ENCODE data around the gene PCDHA7.
"Not testable (repeated sequence)": the region's sequence is repeated elsewhere in the genome, so short reads cannot be mapped to it uniquely, and the experiment has no call there.

Gene PCDHA7, protein sequence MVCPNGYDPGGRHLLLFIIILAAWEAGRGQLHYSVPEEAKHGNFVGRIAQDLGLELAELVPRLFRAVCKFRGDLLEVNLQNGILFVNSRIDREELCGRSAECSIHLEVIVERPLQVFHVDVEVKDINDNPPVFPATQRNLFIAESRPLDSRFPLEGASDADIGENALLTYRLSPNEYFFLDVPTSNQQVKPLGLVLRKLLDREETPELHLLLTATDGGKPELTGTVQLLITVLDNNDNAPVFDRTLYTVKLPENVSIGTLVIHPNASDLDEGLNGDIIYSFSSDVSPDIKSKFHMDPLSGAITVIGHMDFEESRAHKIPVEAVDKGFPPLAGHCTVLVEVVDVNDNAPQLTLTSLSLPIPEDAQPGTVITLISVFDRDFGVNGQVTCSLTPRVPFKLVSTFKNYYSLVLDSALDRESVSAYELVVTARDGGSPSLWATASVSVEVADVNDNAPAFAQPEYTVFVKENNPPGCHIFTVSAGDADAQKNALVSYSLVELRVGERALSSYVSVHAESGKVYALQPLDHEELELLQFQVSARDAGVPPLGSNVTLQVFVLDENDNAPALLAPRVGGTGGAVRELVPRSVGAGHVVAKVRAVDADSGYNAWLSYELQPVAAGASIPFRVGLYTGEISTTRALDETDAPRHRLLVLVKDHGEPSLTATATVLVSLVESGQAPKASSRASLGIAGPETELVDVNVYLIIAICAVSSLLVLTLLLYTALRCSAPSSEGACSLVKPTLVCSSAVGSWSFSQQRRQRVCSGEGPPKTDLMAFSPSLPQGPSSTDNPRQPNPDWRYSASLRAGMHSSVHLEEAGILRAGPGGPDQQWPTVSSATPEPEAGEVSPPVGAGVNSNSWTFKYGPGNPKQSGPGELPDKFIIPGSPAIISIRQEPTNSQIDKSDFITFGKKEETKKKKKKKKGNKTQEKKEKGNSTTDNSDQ

DNA sequence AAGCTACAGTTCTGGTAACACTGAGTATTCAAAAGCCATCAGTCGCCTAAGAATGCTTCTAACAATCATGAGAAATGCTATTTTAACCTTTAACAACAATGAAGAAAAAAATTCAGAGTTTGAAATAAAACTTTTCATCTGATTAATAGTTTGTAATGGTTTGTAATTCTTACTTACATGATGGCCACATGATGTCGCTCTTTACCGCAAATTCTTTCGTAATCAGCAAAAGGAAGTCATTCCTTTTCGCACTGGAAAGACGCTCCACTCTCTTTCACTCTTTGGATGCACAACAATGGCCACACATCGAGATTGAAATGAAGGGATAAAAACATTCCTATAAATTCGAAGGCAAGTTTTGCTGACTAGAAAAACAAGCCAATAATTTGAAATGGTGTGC is at the start of gene PCDHA7:
TSS of gene PCDHA7 (plus strand) at position 277 of the 400 bp plus-strand sequence. CDS start at position 392, 115 bp downstream.
- DNase-seq, result peak in 1 of 2 experiments; percentile 3
- no peak for TF ChIP-seq POLR2A (IDR thresholded peaks at IDR 0.05; ENCODE audit: low read length)
- TF ChIP-seq GATA1 (IDR thresholded peaks at IDR 0.05; ENCODE audit: low read depth, low read length), result no peak

- TF ChIP-seq POLR2A (IDR thresholded peaks at IDR 0.05; ENCODE audit: low read length) (no peak), GATA1 (IDR thresholded peaks at IDR 0.05; ENCODE audit: low read depth, low read length) (no peak)
- DNase-seq, result peak; percentile 12 to 25
Measured at GRCh38 chr5:140785905-140786686, 48.0 kb upstream of the PCDHA7 start, which contains the start of gene PCDHA1. Gene PCDHA1 (plus strand): TSS chr5:140786140.

DNA sequence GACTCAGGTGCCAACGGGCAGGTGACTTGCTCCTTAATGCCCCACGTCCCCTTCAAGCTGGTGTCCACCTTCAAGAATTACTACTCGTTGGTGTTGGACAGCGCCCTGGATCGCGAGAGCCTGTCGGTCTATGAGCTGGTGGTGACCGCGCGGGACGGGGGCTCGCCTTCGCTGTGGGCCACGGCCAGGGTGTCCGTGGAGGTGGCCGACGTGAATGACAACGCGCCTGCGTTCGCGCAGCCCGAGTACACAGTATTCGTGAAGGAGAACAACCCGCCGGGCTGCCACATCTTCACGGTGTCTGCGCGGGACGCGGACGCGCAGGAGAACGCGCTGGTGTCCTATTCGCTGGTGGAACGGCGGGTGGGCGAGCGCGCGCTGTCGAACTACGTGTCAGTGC is 46.6 kb upstream of the PCDHA7 start:
- DNase-seq, result not testable (repeated sequence)

DNA sequence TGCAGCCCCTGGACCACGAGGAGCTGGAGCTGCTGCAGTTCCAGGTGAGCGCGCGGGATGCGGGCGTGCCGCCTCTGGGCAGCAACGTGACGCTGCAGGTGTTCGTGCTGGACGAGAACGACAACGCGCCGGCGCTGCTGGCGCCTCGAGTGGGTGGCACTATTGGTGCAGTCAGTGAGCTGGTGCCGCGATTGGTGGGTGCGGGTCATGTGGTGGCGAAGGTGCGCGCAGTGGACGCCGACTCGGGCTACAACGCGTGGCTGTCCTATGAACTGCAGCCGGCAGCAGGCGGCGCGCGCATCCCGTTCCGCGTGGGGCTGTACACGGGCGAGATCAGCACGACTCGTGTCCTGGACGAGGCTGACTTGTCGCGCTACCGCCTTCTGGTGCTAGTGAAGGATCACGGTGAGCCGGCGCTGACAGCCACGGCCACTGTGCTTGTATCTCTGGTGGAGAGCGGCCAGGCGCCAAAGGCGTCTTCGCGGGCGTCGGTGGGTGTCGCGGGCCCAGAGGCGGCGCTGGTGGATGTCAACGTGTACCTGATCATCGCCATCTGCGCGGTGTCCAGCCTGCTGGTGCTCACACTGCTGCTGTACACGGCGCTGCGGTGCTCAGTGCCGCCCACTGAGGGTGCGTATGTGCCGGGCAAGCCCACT is 46.1 kb upstream of the PCDHA7 start:
- not testable (repeated sequence) for DNase-seq

DNA sequence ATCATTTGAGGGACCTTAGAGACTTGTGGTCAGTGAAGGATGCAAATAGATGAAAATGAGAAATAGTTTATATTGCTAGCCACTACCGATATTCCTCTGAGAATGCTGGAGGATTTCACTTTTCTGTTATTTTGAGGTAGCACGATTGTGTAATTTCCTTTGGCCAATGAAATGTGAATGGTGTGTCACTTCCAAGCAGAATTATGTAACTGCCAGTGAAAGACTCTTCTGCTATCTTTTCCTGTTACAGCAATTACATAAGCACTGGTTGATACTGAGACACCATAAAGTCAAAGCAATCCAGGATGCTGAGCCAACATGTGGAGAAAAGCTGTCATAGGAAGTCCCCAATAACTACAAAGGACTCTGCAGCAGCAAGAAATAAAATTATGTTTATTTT is 43.0 kb upstream of the PCDHA7 start:
- no peak for TF ChIP-seq POLR2A (IDR thresholded peaks at IDR 0.05; ENCODE audit: low read length)
- no peak for TF ChIP-seq GATA1 (IDR thresholded peaks at IDR 0.05; ENCODE audit: low read depth, low read length)
- DNase-seq, result no peak

- peak in 1 of 2 experiments; percentile 3 for DNase-seq
- no peak for TF ChIP-seq POLR2A (IDR thresholded peaks at IDR 0.05; ENCODE audit: low read length)
Measured at GRCh38 chr5:140794595-140795258, 39.3 kb upstream of the PCDHA7 start, which contains the start of gene PCDHA2. Gene PCDHA2 (plus strand): TSS chr5:140794852.

DNA sequence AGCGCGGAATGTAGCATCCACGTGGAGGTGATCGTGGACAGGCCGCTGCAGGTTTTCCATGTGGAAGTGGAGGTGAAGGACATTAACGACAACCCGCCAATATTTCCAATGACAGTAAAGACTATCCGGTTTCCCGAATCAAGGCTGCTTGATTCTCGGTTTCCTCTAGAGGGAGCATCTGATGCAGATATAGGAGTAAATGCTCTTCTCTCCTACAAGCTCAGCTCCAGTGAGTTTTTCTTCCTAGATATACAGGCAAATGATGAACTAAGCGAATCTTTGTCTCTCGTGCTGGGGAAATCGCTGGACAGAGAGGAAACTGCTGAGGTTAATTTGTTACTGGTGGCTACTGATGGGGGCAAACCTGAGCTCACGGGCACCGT is 38.8 kb upstream of the PCDHA7 start:
- TF ChIP-seq POLR2A (IDR thresholded peaks at IDR 0.05; ENCODE audit: low read length) (no peak), GATA1 (IDR thresholded peaks at IDR 0.05; ENCODE audit: low read depth, low read length) (no peak)
- no peak for DNase-seq

DNA sequence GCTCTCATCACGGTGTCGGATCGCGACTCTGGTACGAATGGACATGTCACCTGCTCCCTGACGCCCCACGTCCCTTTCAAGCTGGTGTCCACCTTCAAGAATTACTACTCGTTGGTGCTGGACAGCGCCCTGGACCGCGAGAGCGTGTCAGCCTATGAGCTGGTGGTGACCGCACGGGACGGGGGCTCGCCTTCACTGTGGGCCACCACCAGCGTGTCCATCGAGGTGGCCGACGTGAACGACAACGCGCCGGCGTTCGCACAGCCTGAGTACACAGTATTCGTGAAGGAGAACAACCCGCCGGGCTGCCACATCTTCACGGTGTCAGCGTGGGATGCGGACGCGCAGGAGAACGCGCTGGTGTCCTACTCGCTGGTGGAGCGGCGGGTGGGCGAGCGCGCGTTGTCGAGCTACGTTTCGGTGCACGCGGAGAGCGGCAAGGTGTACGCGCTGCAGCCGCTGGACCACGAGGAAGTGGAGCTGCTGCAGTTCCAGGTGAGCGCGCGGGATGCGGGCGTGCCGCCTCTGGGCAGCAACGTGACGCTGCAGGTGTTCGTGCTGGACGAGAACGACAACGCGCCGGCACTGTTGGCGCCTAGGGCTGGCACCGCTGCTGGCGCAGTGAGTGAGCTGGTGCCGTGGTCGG is 37.9 kb upstream of the PCDHA7 start:
- DNase-seq, result not testable (repeated sequence)

DNA sequence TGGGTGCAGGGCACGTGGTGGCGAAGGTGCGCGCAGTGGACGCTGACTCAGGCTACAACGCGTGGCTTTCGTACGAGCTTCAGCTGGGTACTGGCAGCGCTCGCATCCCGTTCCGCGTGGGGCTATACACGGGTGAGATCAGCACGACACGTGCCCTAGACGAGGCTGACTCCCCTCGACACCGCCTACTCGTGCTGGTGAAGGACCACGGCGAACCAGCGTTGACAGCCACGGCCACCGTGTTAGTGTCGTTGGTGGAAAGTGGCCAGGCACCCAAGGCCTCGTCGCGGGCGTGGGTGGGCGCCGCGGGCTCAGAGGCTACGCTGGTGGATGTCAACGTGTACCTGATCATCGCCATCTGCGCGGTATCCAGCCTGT is 37.4 kb upstream of the PCDHA7 start:
- no peak for DNase-seq
- no peak for TF ChIP-seq POLR2A (IDR thresholded peaks at IDR 0.05; ENCODE audit: low read length)
- TF ChIP-seq GATA1 (IDR thresholded peaks at IDR 0.05; ENCODE audit: low read depth, low read length), result no peak

DNA sequence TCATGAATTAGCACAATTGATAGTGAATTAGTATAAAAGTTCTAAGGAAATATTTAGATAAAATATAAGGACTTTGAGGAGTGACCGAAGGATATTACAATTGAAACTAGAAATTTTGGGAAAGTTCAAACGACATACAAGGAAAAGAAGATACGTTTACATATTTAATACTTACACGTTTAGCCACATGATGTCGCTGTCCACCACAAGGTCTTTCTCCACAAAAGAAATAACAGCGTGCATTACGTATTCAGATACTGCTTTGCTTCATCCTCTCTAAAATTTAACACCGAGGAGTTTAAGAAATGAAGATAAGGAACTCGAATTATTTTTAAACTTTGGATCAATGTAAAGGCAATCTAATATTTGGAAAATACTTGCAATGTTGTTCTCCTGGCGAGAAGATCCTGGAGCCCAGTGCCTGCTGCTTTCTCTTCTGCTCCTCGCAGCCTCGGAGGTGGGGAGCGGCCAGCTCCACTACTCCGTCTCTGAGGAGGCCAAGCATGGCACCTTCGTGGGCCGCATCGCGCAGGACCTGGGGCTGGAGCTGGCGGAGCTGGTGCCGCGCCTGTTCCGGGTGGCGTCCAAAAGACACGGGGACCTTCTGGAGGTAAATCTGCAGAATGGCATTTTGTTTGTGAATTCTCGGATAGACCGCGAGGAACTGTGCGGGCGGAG is 33.1 kb upstream of the PCDHA7 start, which contains the start of gene PCDHA3:
TSS of gene PCDHA3 (plus strand) at position 242 of the 678 bp plus-strand sequence.
- peak; percentile 18 to 30 for DNase-seq
- no peak for TF ChIP-seq GATA1 (IDR thresholded peaks at IDR 0.05; ENCODE audit: low read depth, low read length)
- TF ChIP-seq POLR2A (IDR thresholded peaks at IDR 0.05; ENCODE audit: low read length), result no peak

DNA sequence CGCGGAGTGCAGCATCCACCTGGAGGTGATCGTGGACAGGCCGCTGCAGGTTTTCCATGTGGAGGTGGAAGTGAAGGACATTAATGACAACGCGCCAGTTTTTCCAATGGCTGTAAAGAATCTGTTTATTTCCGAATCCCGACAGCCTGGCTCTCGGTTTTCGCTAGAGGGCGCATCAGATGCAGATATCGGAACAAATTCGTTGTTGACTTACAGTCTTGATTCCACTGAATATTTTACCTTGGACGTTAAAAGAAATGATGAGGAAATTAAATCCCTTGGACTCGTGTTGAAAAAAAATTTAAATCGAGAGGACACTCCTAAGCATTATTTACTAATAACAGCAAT is 32.6 kb upstream of the PCDHA7 start:
- peak in 1 of 2 experiments; percentile 2 for DNase-seq
- no peak for TF ChIP-seq GATA1 (IDR thresholded peaks at IDR 0.05; ENCODE audit: low read depth, low read length)
- no peak for TF ChIP-seq POLR2A (IDR thresholded peaks at IDR 0.05; ENCODE audit: low read length)

- DNase-seq, result not testable (repeated sequence)
Measured at GRCh38 chr5:140802381-140802780, 31.7 kb upstream of the PCDHA7 start.

Measured in erythroblast (primary cell).